ENCODE results near the gene VWCE. TPM values are rescaled to one million over a fixed set of nuclear protein-coding genes. Genes with fewer than 3 reads are reported as not detected.

VWCE gene
- polyA plus RNA-seq, 1 donor (not counting 4 experiments of a cell fraction or from before 2014, with no cell fraction given) = 0.30 TPM

GRCh38 chr11:61335355-61335710 is 40.2 kb upstream of the VWCE start:
- Histone ChIP-seq H3K9ac (ENCODE audit: control insufficient read depth, extremely low read depth, insufficient read depth, low read length) (no peak overlapping the region), H3K4me3 (ENCODE audit: control insufficient read depth in 2 of 3, extremely low read depth in 1 of 3, insufficient read depth in 2 of 3, low read depth in 1 of 3, low read length in 3 of 3) (no peak overlapping the region), H3K9me1 (ENCODE audit: control insufficient read depth, extremely low read depth, insufficient read depth, low read length) (no peaks in the 10 kb centered on the region), H3K4me1 (ENCODE audit: control insufficient read depth, extremely low read depth, insufficient read depth, low read length) (peaks cover 27% of the 10 kb centered on the region), H4K20me1 (ENCODE audit: control insufficient read depth, extremely low read depth, insufficient read depth, low read length) (peaks cover 3% of the 10 kb centered on the region), H3K79me2 (ENCODE audit: control insufficient read depth, insufficient read depth, low read length) (peaks cover 25% of the 10 kb centered on the region), H3K27ac (ENCODE audit: control insufficient read depth, insufficient read depth, low read length) (no peak overlapping the region), H3K36me3 (ENCODE audit: control insufficient read depth in 2 of 2, extremely low read depth in 1 of 2, insufficient read depth in 2 of 2, low read length in 2 of 2) (peaks cover 0 to 6% of the 10 kb centered on the region in 2 experiments), H2AFZ (ENCODE audit: control insufficient read depth, low read length) (no peak overlapping the region), H3K9me3 (ENCODE audit: control insufficient read depth, low read depth, low read length) (no peaks in the 10 kb centered on the region), H3K27me3 (ENCODE audit: control insufficient read depth, extremely low read depth, insufficient read depth, low read length) (no peaks in the 10 kb centered on the region), H3K4me2 (ENCODE audit: control insufficient read depth, extremely low read depth, insufficient read depth, low read depth, low read length) (no peak overlapping the region)
- FAIRE-seq (no peak), DNase-seq (ENCODE audit: low read depth, low spot score) (no peak)
- TF ChIP-seq CTCF (optimal IDR thresholded peaks at IDR 0.05 in 1 of 3, IDR thresholded peaks at IDR 0.05 in 1 of 3, conservative IDR thresholded peaks at IDR 0.05 in 1 of 3; ENCODE audit: extremely low read depth in 1 of 3, insufficient read depth in 2 of 3, low read length in 3 of 3) = no peak
- TF ChIP-seq EZH2 (IDR thresholded peaks at IDR 0.05; ENCODE audit: low read length) = no peak
- dilution Hi-C loops (cut with MboI; ENCODE audit: extremely low pct_ligation_motif_present, low sequenced_read_pairs) = no loop called here

GRCh38 chr11:61334434-61335354 is 39.6 kb upstream of the VWCE start:
- DNase-seq (ENCODE audit: low read depth, low spot score) (no peak), FAIRE-seq (no peak)
- Histone ChIP-seq H3K27me3 (ENCODE audit: control insufficient read depth, extremely low read depth, insufficient read depth, low read length) (no peaks in the 10 kb centered on the region), H4K20me1 (ENCODE audit: control insufficient read depth, extremely low read depth, insufficient read depth, low read length) (peaks cover 3% of the 10 kb centered on the region), H3K9me3 (ENCODE audit: control insufficient read depth, low read depth, low read length) (no peaks in the 10 kb centered on the region), H3K27ac (ENCODE audit: control insufficient read depth, insufficient read depth, low read length) (peak overlapping the region; percentile 5), H3K4me2 (ENCODE audit: control insufficient read depth, extremely low read depth, insufficient read depth, low read depth, low read length) (peak overlapping the region; percentile 99), H3K9ac (ENCODE audit: control insufficient read depth, extremely low read depth, insufficient read depth, low read length) (no peak overlapping the region), H2AFZ (ENCODE audit: control insufficient read depth, low read length) (no peak overlapping the region), H3K79me2 (ENCODE audit: control insufficient read depth, insufficient read depth, low read length) (peaks cover 32% of the 10 kb centered on the region), H3K36me3 (ENCODE audit: control insufficient read depth in 2 of 2, extremely low read depth in 1 of 2, insufficient read depth in 2 of 2, low read length in 2 of 2) (peaks cover 5 to 6% of the 10 kb centered on the region in 2 experiments), H3K9me1 (ENCODE audit: control insufficient read depth, extremely low read depth, insufficient read depth, low read length) (no peaks in the 10 kb centered on the region), H3K4me1 (ENCODE audit: control insufficient read depth, extremely low read depth, insufficient read depth, low read length) (peaks cover 30% of the 10 kb centered on the region), H3K4me3 (ENCODE audit: control insufficient read depth in 2 of 3, extremely low read depth in 1 of 3, insufficient read depth in 2 of 3, low read depth in 1 of 3, low read length in 3 of 3) (no peak overlapping the region)
- no peak for TF ChIP-seq CTCF (optimal IDR thresholded peaks at IDR 0.05 in 1 of 3, IDR thresholded peaks at IDR 0.05 in 1 of 3, conservative IDR thresholded peaks at IDR 0.05 in 1 of 3; ENCODE audit: extremely low read depth in 1 of 3, insufficient read depth in 2 of 3, low read length in 3 of 3)
- TF ChIP-seq EZH2 (IDR thresholded peaks at IDR 0.05; ENCODE audit: low read length) = no peak
- dilution Hi-C loops (cut with MboI; ENCODE audit: extremely low pct_ligation_motif_present, low sequenced_read_pairs) = no loop called here

Measured in keratinocyte (primary cell).